Ovary (tissue), 3 donors: Measurements from ENCODE around the gene MPRIP.

Experiments used
- EP300 ChIP-seq: sonication (generic); formaldehyde crosslinking; IDR thresholded peaks from one replicate; pipeline ENCODE4 v1.6.1; 2017; ENCODE audit warnings: antibody characterized with exemption
- POLR2A ChIP-seq: fragments of 450-650 bp; IDR thresholded peaks from one replicate; pipeline ENCODE4 v1.6.1; 2017; ENCODE audit warnings: antibody characterized with exemption, mild to moderate bottlenecking, moderate library complexity
- TF ChIP-seq, protein P1 (sequence below), 3 donors: fragments of 450-650 bp in 2 of 3; fragments of 200-600 bp in 1 of 3; IDR thresholded peaks; one replicate each; pipeline versions ENCODE4 v1.5.1 to v1.8.0; 2016 to 2022; ENCODE audit warnings: antibody characterized with exemption in 3 of 3, mild to moderate bottlenecking in 1 of 3
- donor health status: DM: no; HTN: no; CAD: no.

DNA sequence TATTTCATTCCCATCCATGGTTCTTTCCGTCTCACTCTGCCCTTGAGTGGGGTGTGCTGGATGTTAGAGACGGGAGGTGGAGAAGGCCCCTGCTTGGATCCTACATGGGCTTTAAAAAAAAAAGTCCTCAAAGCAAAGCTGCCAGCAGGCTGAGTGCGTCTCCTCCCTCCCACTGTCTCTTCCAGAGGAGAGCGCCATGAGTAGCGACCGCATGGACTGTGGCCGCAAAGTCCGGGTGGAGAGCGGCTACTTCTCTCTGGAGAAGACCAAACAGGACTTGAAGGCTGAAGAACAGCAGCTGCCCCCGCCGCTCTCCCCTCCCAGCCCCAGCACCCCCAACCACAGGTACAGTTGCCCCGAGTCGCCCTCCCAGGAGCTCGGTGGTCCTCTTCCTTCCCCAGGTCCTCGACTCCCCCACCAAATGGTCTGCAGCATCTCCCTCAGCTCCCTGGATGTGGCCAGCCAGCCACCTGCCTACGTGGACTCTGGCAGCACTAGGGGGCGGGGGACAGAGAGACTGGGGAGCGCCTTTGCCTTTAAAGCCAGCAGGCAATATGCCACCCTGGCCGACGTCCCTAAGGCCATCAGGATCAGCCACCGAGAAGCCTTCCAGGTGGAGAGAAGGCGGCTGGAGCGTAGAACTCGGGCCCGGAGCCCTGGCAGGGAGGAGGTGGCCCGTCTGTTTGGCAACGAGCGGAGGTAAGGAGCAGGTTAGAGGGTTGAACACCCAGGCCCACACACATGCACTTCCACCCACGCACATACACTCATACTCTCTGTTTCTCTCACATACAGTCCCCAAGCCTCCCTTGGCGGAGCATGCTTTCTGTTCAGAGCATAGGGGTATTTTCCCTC, 95.7 kb downstream of the MPRIP start:
- TF ChIP-seq EP300 (no peak), POLR2A (no peak)
- TF ChIP-seq, protein P1, sequence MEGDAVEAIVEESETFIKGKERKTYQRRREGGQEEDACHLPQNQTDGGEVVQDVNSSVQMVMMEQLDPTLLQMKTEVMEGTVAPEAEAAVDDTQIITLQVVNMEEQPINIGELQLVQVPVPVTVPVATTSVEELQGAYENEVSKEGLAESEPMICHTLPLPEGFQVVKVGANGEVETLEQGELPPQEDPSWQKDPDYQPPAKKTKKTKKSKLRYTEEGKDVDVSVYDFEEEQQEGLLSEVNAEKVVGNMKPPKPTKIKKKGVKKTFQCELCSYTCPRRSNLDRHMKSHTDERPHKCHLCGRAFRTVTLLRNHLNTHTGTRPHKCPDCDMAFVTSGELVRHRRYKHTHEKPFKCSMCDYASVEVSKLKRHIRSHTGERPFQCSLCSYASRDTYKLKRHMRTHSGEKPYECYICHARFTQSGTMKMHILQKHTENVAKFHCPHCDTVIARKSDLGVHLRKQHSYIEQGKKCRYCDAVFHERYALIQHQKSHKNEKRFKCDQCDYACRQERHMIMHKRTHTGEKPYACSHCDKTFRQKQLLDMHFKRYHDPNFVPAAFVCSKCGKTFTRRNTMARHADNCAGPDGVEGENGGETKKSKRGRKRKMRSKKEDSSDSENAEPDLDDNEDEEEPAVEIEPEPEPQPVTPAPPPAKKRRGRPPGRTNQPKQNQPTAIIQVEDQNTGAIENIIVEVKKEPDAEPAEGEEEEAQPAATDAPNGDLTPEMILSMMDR (IDR thresholded peaks at IDR 0.05): no peak
